ENCODE measurements around the gene LRRC41. TPM values are rescaled to one million over a fixed set of nuclear protein-coding genes. Genes with fewer than 3 reads are reported as not detected.

LRRC41 gene
- polyA plus RNA-seq, 3 donors, result 22.9 to 50.9 (median 47.4) TPM

- H3K27ac Mint-ChIP-seq, result peak overlapping the region in 1 of 7 donors; percentile 40
- no peaks in the 10 kb centered on the region for H4K20me1 ChIP-seq (ENCODE audit: insufficient read depth, low read length)
- no CpG with 5 or more reads among the region's 2 CpGs for WGBS (ENCODE audit: insufficient coverage)
Measured at GRCh38 chr1:46256523-46256922, 46.9 kb downstream of the LRRC41 start.

GRCh38 chr1:46254668-46255067 lies 48.7 kb downstream of the LRRC41 start:
- WGBS (ENCODE audit: insufficient coverage), result 91% methylated on average over 4 of the region's 5 CpGs
- Histone ChIP-seq H3K4me1 (ENCODE audit: control insufficient read depth in 1 of 2, insufficient read depth in 2 of 2, low read length in 2 of 2) (no peaks in the 10 kb centered on the region), H3K27me3 (ENCODE audit: control insufficient read depth in 2 of 2, insufficient read depth in 2 of 2, low read length in 2 of 2) (no peaks in the 10 kb centered on the region), H3K9ac (ENCODE audit: insufficient read depth, low read length, poor library complexity, severe bottlenecking) (no peak overlapping the region), H4K20me1 (ENCODE audit: insufficient read depth, low read length) (no peaks in the 10 kb centered on the region), H3K79me2 (ENCODE audit: insufficient read depth, low read length) (peaks cover 19% of the 10 kb centered on the region), H3K4me3 (replicated peaks in 1 of 3; ENCODE audit: low read depth in 2 of 3, low read length in 3 of 3) (no peak overlapping the region), H3K36me3 (replicated peaks in 1 of 2; ENCODE audit: control insufficient read depth in 1 of 2, insufficient read depth in 2 of 2, low read length in 2 of 2) (peaks cover 10 to 49% of the 10 kb centered on the region in 2 donors), H3K4me2 (replicated peaks; ENCODE audit: extremely low read depth, low read length, poor library complexity, severe bottlenecking) (no peak overlapping the region), H3K9me3 (replicated peaks in 1 of 2; ENCODE audit: control insufficient read depth in 1 of 2, insufficient read depth in 1 of 2, low read length in 2 of 2) (no peaks in the 10 kb centered on the region), H2AFZ (ENCODE audit: insufficient read depth, low read depth, low read length, poor library complexity, severe bottlenecking) (no peak overlapping the region), H3K27ac (ENCODE audit: low read depth in 1 of 2, low read length in 2 of 2) (no peak overlapping the region)
- intact Hi-C loops (cut with micrococcal nuclease), result no loop called here
- Mint-ChIP-seq H3K27ac (peak overlapping the region in 2 of 7 donors; percentile 4 to 48), H3K36me3 (peaks cover 33 to 70% of the 10 kb centered on the region in 2 donors), H3K4me1 (peaks cover 2% of the 10 kb centered on the region), H3K27me3 (ENCODE audit: low read depth in 3 of 3) (no peaks in the 10 kb centered on the region), H3K4me3 (no peak overlapping the region), H3K9me3 (no peaks in the 10 kb centered on the region)
- TF ChIP-seq CTCF (IDR thresholded peaks at IDR 0.05), result no peak
- DNase-seq, result no peak

More at GRCh38 chr1:46256523-46256922, 46.9 kb downstream of the LRRC41 start:
- Histone ChIP-seq H3K4me3 (replicated peaks in 1 of 3; ENCODE audit: low read depth in 2 of 3, low read length in 3 of 3) (no peak overlapping the region), H3K27me3 (ENCODE audit: control insufficient read depth in 2 of 2, insufficient read depth in 2 of 2, low read length in 2 of 2) (no peaks in the 10 kb centered on the region), H3K36me3 (replicated peaks in 1 of 2; ENCODE audit: control insufficient read depth in 1 of 2, insufficient read depth in 2 of 2, low read length in 2 of 2) (peaks cover 23 to 56% of the 10 kb centered on the region in 2 donors), H2AFZ (ENCODE audit: insufficient read depth, low read depth, low read length, poor library complexity, severe bottlenecking) (no peak overlapping the region), H3K27ac (ENCODE audit: low read depth in 1 of 2, low read length in 2 of 2) (no peak overlapping the region), H3K79me2 (ENCODE audit: insufficient read depth, low read length) (peaks cover 11% of the 10 kb centered on the region), H3K4me1 (ENCODE audit: control insufficient read depth in 1 of 2, insufficient read depth in 2 of 2, low read length in 2 of 2) (no peaks in the 10 kb centered on the region), H3K4me2 (replicated peaks; ENCODE audit: extremely low read depth, low read length, poor library complexity, severe bottlenecking) (no peak overlapping the region), H3K9me3 (replicated peaks in 1 of 2; ENCODE audit: control insufficient read depth in 1 of 2, insufficient read depth in 1 of 2, low read length in 2 of 2) (no peaks in the 10 kb centered on the region), H3K9ac (ENCODE audit: insufficient read depth, low read length, poor library complexity, severe bottlenecking) (no peak overlapping the region)
- Mint-ChIP-seq H3K4me1 (peaks cover 2% of the 10 kb centered on the region), H3K4me3 (no peak overlapping the region), H3K27me3 (ENCODE audit: low read depth in 3 of 3) (no peaks in the 10 kb centered on the region), H3K36me3 (peaks cover 49 to 78% of the 10 kb centered on the region in 2 donors), H3K9me3 (no peaks in the 10 kb centered on the region)
- no peak for TF ChIP-seq CTCF (IDR thresholded peaks at IDR 0.05)
- intact Hi-C loops (cut with micrococcal nuclease), result no loop called here
- no peak for DNase-seq
